HL-60 (cell line): ENCODE measurements around the gene KCNAB1.

ENCODE experiments used
- DNase-seq, 2 experiments: peaks; one replicate each; pipeline ENCODE4 v3.0.0-alpha.2; 2010 to 2020; ENCODE audit warnings: low read depth in 1 of 2, low spot score in 1 of 2
- H3K27ac ChIP-seq: fragments of 250-450 bp; sonication (Bioruptor Pico); replicated peaks from 2 replicates; pipeline ENCODE4 v1.5.1; 2020; ENCODE audit warnings: mild to moderate bottlenecking, moderate library complexity
- H3K27me3 ChIP-seq: fragments of 250-450 bp; sonication (Bioruptor Pico); 2 replicates; pipeline ENCODE4 v1.5.1; 2021; ENCODE audit warnings: mild to moderate bottlenecking, moderate library complexity; ENCODE audit not compliant: insufficient read depth, poor library complexity, severe bottlenecking
- H3K4me3 ChIP-seq: replicated peaks from 2 replicates; pipeline ENCODE4 v1.5.1; 2011; ENCODE audit warnings: mild to moderate bottlenecking, control low read depth, low read length; ENCODE audit not compliant: insufficient read depth
- CTCF ChIP-seq: IDR thresholded peaks from one replicate; pipeline ENCODE4 v1.5.1; 2011; ENCODE audit warnings: low read length, control low read depth, inconsistent platforms; ENCODE audit not compliant: insufficient read depth
- GABPA ChIP-seq: IDR thresholded peaks from 2 replicates; pipeline ENCODE4 v1.6.1; 2012; ENCODE audit warnings: low read depth
- POLR2AphosphoS5 ChIP-seq: IDR thresholded peaks from 2 replicates; pipeline ENCODE4 v1.6.1; 2012; ENCODE audit warnings: low read depth
- SPI1 ChIP-seq: IDR thresholded peaks from 2 replicates; pipeline ENCODE4 v1.6.1; 2012; ENCODE audit warnings: low read depth, mild to moderate bottlenecking, borderline replicate concordance
- TF ChIP-seq, protein P1 (sequence below): IDR thresholded peaks from 2 replicates; pipeline ENCODE4 v1.6.1; 2012; ENCODE audit warnings: low read depth; ENCODE audit not compliant: insufficient replicate concordance

KCNAB1 gene

DNA sequence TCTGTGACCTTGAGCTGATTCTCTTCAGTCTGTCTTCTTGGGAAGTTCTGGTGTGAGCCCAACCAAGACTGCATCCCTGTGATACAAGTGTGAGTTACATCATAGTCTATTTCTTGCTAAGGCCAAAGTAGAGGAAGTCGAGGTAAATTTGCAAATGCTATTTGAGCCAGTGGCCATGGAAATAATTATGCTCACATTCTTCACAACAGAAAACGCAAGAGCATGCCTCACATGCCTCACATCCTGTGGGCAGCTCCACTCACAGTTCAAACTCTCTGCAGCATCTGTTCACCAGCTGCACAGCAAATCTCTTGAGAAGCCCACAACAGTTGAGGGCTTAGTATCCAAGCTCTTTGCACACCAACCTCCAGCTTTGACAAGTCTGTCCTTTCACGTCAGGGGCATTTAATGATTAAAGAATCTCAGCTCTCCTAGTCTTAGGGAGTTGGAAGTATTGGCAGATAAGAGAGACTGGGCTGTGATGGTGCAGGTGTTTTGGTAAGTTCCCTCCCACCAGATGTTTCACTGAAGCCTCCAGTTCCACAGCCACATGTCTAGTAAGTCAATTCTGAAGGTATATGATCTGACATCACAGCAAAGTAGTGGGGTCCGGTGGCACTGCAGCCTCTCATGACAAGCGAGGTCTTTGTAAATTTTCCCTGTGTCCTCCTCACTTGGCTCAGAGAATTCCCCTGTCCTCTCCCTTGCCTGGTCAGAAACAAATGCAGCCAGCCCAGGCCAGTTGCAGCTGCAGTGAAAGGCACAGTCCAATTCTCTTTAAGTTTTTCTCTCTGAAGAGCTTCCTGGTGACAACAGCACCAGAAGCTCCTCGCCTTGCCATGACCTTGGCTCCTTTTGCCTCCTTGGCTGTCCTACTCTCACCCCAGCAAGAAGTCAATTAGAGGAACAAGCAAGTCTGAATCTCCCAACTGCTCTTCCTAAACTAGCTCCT is 268.4 kb downstream of the KCNAB1 start:
- Histone ChIP-seq H3K27ac (no peak overlapping the region), H3K27me3 (no peaks in the 10 kb centered on the region), H3K4me3 (no peak overlapping the region)
- no peak for TF ChIP-seq CTCF
- no peak for TF ChIP-seq SPI1
- TF ChIP-seq POLR2AphosphoS5: no peak
- TF ChIP-seq GABPA: no peak
- TF ChIP-seq, protein P1, sequence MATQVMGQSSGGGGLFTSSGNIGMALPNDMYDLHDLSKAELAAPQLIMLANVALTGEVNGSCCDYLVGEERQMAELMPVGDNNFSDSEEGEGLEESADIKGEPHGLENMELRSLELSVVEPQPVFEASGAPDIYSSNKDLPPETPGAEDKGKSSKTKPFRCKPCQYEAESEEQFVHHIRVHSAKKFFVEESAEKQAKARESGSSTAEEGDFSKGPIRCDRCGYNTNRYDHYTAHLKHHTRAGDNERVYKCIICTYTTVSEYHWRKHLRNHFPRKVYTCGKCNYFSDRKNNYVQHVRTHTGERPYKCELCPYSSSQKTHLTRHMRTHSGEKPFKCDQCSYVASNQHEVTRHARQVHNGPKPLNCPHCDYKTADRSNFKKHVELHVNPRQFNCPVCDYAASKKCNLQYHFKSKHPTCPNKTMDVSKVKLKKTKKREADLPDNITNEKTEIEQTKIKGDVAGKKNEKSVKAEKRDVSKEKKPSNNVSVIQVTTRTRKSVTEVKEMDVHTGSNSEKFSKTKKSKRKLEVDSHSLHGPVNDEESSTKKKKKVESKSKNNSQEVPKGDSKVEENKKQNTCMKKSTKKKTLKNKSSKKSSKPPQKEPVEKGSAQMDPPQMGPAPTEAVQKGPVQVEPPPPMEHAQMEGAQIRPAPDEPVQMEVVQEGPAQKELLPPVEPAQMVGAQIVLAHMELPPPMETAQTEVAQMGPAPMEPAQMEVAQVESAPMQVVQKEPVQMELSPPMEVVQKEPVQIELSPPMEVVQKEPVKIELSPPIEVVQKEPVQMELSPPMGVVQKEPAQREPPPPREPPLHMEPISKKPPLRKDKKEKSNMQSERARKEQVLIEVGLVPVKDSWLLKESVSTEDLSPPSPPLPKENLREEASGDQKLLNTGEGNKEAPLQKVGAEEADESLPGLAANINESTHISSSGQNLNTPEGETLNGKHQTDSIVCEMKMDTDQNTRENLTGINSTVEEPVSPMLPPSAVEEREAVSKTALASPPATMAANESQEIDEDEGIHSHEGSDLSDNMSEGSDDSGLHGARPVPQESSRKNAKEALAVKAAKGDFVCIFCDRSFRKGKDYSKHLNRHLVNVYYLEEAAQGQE: no peak
- DNase-seq: no peak

GRCh38 chr3:156389449-156389950 is 269.1 kb downstream of the KCNAB1 start:
- no peak overlapping the region for H3K27ac ChIP-seq
- TF ChIP-seq, protein P1: no peak
- no peak for TF ChIP-seq GABPA
- TF ChIP-seq SPI1: no peak
- no peak for TF ChIP-seq CTCF
- no peak for TF ChIP-seq POLR2AphosphoS5
- H3K27me3 ChIP-seq: no peaks in the 10 kb centered on the region
- DNase-seq: no peak
- H3K4me3 ChIP-seq: no peak overlapping the region

DNA sequence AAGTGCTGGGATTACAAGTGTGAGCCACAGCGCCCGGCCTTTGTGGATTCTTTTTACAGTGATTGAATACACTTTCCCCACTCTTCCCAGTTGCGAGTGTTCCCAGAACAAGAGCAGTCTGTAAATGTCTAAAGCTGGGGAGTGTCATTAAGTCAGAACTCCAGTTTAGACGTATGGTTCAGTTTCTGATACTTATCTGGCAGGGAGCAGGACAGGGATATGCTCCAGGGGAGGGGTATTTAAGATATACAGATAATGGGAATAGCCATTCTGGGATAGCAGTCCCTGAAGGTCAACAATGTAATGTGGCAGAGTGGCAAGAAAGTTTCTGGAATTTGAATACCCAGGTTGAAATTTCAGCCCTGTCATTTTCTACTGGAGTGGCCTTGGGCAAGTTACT is 270.5 kb downstream of the KCNAB1 start:
- Histone ChIP-seq H3K27ac (no peak overlapping the region), H3K27me3 (no peaks in the 10 kb centered on the region), H3K4me3 (no peak overlapping the region)
- TF ChIP-seq CTCF: no peak
- TF ChIP-seq, protein P1: no peak
- TF ChIP-seq GABPA: no peak
- TF ChIP-seq SPI1: no peak
- TF ChIP-seq POLR2AphosphoS5: no peak
- no peak for DNase-seq
